ENCODE data around the gene KCNG4. TPM values are rescaled to one million over a fixed set of nuclear protein-coding genes. Genes with fewer than 3 reads are reported as not detected.

Gene KCNG4
- total RNA-seq, 1 experiment from 2014 or later: not detected

DNA sequence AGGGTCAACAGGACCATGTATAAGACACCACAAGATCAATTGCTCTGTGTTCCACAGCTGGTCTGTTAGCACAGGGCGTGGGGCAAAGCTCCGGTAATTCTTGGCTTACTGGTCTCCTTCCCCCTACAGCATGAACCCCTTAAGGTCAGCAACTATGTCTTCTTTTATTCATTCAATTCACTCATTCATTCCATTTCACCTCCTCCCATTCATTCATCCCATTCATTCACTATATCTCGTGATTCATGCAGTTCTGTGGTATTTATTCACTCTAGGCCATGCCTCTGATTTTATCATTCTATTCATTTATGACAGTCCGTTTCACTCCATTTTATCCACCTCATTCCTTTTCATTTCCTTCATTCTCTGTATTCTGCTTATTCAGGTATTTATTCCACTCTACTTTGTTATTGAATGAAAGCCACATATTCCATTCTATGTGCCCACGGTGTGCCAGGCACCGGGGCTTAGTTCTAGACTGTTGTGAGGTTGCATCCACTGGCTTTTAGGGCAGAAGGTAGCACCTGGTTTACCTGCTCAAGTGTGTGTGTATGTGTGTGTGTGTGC, 35.9 kb upstream of the KCNG4 start:
- intact Hi-C loops (cut with micrococcal nuclease; ENCODE audit: unreplicated experiment): no loop called here
- Histone ChIP-seq H3K9me3 (ENCODE audit: control insufficient read depth, insufficient read depth, low read depth, low read length) (no peaks in the 10 kb centered on the region), H3K4me3 (ENCODE audit: low read depth in 2 of 2, low read length in 2 of 2) (no peak overlapping the region), H3K36me3 (ENCODE audit: control insufficient read depth, insufficient read depth, low read length) (no peaks in the 10 kb centered on the region), H3K4me1 (ENCODE audit: control insufficient read depth, insufficient read depth, low read length) (no peaks in the 10 kb centered on the region), H3K27ac (ENCODE audit: low read length) (no peak overlapping the region), H3K27me3 (ENCODE audit: control insufficient read depth, insufficient read depth, low read length) (no peaks in the 10 kb centered on the region)
- ChIA-PET CTCF (no interaction called here), POLR2A (no interaction called here)
- TF ChIP-seq POLR2AphosphoS5 (IDR thresholded peaks at IDR 0.05; ENCODE audit: low read depth, low read length): no peak
- no peak for TF ChIP-seq TCF7L2 (IDR thresholded peaks at IDR 0.05; ENCODE audit: low read depth, low read length)
- no peak for TF ChIP-seq SIN3A (IDR thresholded peaks at IDR 0.05; ENCODE audit: borderline replicate concordance, insufficient read depth, low read depth, low read length)
- TF ChIP-seq, protein P1, sequence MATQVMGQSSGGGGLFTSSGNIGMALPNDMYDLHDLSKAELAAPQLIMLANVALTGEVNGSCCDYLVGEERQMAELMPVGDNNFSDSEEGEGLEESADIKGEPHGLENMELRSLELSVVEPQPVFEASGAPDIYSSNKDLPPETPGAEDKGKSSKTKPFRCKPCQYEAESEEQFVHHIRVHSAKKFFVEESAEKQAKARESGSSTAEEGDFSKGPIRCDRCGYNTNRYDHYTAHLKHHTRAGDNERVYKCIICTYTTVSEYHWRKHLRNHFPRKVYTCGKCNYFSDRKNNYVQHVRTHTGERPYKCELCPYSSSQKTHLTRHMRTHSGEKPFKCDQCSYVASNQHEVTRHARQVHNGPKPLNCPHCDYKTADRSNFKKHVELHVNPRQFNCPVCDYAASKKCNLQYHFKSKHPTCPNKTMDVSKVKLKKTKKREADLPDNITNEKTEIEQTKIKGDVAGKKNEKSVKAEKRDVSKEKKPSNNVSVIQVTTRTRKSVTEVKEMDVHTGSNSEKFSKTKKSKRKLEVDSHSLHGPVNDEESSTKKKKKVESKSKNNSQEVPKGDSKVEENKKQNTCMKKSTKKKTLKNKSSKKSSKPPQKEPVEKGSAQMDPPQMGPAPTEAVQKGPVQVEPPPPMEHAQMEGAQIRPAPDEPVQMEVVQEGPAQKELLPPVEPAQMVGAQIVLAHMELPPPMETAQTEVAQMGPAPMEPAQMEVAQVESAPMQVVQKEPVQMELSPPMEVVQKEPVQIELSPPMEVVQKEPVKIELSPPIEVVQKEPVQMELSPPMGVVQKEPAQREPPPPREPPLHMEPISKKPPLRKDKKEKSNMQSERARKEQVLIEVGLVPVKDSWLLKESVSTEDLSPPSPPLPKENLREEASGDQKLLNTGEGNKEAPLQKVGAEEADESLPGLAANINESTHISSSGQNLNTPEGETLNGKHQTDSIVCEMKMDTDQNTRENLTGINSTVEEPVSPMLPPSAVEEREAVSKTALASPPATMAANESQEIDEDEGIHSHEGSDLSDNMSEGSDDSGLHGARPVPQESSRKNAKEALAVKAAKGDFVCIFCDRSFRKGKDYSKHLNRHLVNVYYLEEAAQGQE (IDR thresholded peaks at IDR 0.05; ENCODE audit: insufficient read depth in 1 of 2, low read depth in 2 of 2, low read length in 1 of 2): no peak
- TF ChIP-seq, protein P2, sequence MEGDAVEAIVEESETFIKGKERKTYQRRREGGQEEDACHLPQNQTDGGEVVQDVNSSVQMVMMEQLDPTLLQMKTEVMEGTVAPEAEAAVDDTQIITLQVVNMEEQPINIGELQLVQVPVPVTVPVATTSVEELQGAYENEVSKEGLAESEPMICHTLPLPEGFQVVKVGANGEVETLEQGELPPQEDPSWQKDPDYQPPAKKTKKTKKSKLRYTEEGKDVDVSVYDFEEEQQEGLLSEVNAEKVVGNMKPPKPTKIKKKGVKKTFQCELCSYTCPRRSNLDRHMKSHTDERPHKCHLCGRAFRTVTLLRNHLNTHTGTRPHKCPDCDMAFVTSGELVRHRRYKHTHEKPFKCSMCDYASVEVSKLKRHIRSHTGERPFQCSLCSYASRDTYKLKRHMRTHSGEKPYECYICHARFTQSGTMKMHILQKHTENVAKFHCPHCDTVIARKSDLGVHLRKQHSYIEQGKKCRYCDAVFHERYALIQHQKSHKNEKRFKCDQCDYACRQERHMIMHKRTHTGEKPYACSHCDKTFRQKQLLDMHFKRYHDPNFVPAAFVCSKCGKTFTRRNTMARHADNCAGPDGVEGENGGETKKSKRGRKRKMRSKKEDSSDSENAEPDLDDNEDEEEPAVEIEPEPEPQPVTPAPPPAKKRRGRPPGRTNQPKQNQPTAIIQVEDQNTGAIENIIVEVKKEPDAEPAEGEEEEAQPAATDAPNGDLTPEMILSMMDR (IDR thresholded peaks at IDR 0.05): no peak
- DNase-seq (ENCODE audit: low read depth, low spot score) (no peak), ATAC-seq (no peak)
- no TSS peak for BruUV-seq (replicated peaks)
- in situ Hi-C loops (cut with HindIII; ENCODE audit: low pct_unique_long_range_greater_than_20kb, low sequenced_read_pairs): no loop called here

DNA sequence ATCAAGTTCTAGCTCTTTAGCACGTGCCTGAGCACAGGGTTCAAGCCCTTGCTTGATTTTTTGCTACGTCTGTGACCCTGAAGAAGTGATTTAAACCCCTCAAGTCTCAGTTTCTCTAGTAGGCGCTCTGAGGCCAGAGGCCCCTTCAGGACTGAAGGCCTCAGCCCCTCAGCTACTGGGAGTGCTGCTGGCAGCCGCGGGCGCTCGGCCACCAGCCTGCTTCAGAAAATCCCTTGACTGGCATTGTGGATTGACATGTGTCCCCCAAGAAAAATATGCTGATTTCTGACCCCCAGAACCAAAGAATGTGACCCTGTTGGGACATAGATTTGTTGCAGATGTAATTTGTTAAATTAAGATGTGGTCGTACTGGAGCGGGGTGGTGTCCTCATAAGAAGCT, 34.7 kb upstream of the KCNG4 start:
- Histone ChIP-seq H3K27me3 (ENCODE audit: control insufficient read depth, insufficient read depth, low read length) (no peaks in the 10 kb centered on the region), H3K27ac (ENCODE audit: low read length) (no peak overlapping the region), H3K4me3 (ENCODE audit: low read depth in 2 of 2, low read length in 2 of 2) (no peak overlapping the region), H3K9me3 (ENCODE audit: control insufficient read depth, insufficient read depth, low read depth, low read length) (no peaks in the 10 kb centered on the region), H3K4me1 (ENCODE audit: control insufficient read depth, insufficient read depth, low read length) (no peaks in the 10 kb centered on the region), H3K36me3 (ENCODE audit: control insufficient read depth, insufficient read depth, low read length) (no peaks in the 10 kb centered on the region)
- TF ChIP-seq, protein P2 (IDR thresholded peaks at IDR 0.05): no peak
- TF ChIP-seq SIN3A (IDR thresholded peaks at IDR 0.05; ENCODE audit: borderline replicate concordance, insufficient read depth, low read depth, low read length) (no peak), TCF7L2 (IDR thresholded peaks at IDR 0.05; ENCODE audit: low read depth, low read length) (no peak), POLR2AphosphoS5 (IDR thresholded peaks at IDR 0.05; ENCODE audit: low read depth, low read length) (no peak)
- TF ChIP-seq, protein P1 (IDR thresholded peaks at IDR 0.05; ENCODE audit: insufficient read depth in 1 of 2, low read depth in 2 of 2, low read length in 1 of 2): no peak
- POLR2A ChIA-PET: no interaction called here
- DNase-seq (ENCODE audit: low read depth, low spot score) (no peak), ATAC-seq (no peak)
- intact Hi-C loops (cut with micrococcal nuclease; ENCODE audit: unreplicated experiment): no loop called here
- in situ Hi-C loops (cut with HindIII; ENCODE audit: low pct_unique_long_range_greater_than_20kb, low sequenced_read_pairs): no loop called here
- CTCF ChIA-PET: no interaction called here
- no TSS peak for BruUV-seq (replicated peaks)
